ENCODE data around the gene NMUR1.

The NMUR1 gene

GRCh38 chr2:231483398-231484329, 46.6 kb downstream of the NMUR1 start:
- peak; percentile 40 for DNase-seq

GRCh38 chr2:231482806-231483391, 47.3 kb downstream of the NMUR1 start:
- DNase-seq, result peak; percentile 58

- DNase-seq, result no peak
Measured at GRCh38 chr2:231480781-231481180, 49.5 kb downstream of the NMUR1 start.

- DNase-seq, result no peak
Measured at GRCh38 chr2:231479455-231479854, 50.8 kb downstream of the NMUR1 start.

- no peak for DNase-seq
Measured at GRCh38 chr2:231476920-231477319, 53.3 kb downstream of the NMUR1 start.

- DNase-seq, result no peak
Measured at GRCh38 chr2:231475965-231476364, 54.3 kb downstream of the NMUR1 start.
